ENCODE measurements around the gene MYH14.

DNA sequence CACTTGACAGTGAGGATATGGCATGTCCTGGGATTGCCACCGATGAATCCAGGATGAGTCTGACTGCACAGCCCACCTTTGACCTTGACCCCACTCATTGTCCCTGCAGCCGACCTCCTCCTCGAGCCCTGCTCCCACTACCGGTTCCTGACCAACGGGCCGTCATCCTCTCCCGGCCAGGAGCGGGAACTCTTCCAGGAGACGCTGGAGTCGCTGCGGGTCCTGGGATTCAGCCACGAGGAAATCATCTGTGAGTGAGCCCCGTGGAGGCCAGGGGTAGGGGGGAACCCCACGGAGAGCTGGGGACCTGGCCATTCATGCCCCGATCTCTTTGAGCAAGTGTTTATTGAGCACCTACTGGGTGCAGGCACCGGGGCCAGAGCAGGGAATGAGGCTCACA, 28.4 kb downstream of the MYH14 start:
- TF ChIP-seq, protein P1, sequence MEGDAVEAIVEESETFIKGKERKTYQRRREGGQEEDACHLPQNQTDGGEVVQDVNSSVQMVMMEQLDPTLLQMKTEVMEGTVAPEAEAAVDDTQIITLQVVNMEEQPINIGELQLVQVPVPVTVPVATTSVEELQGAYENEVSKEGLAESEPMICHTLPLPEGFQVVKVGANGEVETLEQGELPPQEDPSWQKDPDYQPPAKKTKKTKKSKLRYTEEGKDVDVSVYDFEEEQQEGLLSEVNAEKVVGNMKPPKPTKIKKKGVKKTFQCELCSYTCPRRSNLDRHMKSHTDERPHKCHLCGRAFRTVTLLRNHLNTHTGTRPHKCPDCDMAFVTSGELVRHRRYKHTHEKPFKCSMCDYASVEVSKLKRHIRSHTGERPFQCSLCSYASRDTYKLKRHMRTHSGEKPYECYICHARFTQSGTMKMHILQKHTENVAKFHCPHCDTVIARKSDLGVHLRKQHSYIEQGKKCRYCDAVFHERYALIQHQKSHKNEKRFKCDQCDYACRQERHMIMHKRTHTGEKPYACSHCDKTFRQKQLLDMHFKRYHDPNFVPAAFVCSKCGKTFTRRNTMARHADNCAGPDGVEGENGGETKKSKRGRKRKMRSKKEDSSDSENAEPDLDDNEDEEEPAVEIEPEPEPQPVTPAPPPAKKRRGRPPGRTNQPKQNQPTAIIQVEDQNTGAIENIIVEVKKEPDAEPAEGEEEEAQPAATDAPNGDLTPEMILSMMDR (IDR thresholded peaks at IDR 0.05; ENCODE audit: control extremely low read depth in 1 of 3, insufficient read depth in 1 of 3, low read depth in 1 of 3, low read length in 3 of 3), result no peak
- TF ChIP-seq, protein P2, sequence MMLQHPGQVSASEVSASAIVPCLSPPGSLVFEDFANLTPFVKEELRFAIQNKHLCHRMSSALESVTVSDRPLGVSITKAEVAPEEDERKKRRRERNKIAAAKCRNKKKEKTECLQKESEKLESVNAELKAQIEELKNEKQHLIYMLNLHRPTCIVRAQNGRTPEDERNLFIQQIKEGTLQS (IDR thresholded peaks at IDR 0.05; ENCODE audit: insufficient read depth, low read depth, low read length), result no peak
- TF ChIP-seq NRF1 (IDR thresholded peaks at IDR 0.05; ENCODE audit: low read depth, low read length), result no peak
- no peak for TF ChIP-seq CHD2 (IDR thresholded peaks at IDR 0.05; ENCODE audit: low read length)
